G401 (cell line): Measurements from ENCODE around the gene CCNG2. TPM values are rescaled to one million over a fixed set of nuclear protein-coding genes. Genes with fewer than 3 reads are reported as not detected.

Experiments used
- DNase-seq: peaks from one replicate; pipeline ENCODE4 v3.0.0-alpha.2; 2015; ENCODE audit warnings: low spot score
- in situ Hi-C: cut with HindIII; loops from 2 replicates; pipeline ENCODE4 v1.10.0; 2016; ENCODE audit warnings: low sequenced_read_pairs, mixed read lengths
- total RNA-seq: library from RNA; depleted of rRNA; stranded (reverse); fragments of >200 nt; shearing (Covaris generic); gene quantifications from 2 replicates; pipeline ENCODE4 v1.2.3, GENCODE V29; 2014

The CCNG2 gene
- total RNA-seq, 1 experiment from 2014 or later: 16.3 TPM

- DNase-seq: no peak
- in situ Hi-C loops: no loop called here
These were observed 13.9 kb downstream of the CCNG2 start for GRCh38 chr4:77170926-77171325.

GRCh38 chr4:77172336-77172735 lies 15.3 kb downstream of the CCNG2 start:
- no peak for DNase-seq
- in situ Hi-C loops: no loop called here

- in situ Hi-C loops: no loop called here
- no peak for DNase-seq
These were observed 17.4 kb downstream of the CCNG2 start for GRCh38 chr4:77174426-77174825.

- in situ Hi-C loops: no loop called here
- DNase-seq: no peak
These were observed 18.2 kb downstream of the CCNG2 start for GRCh38 chr4:77175201-77175611.

GRCh38 chr4:77176640-77177039 lies 19.6 kb downstream of the CCNG2 start:
- no peak for DNase-seq
- in situ Hi-C loops: no loop called here

- DNase-seq: no peak
- in situ Hi-C loops: no loop called here
These were observed 20.2 kb downstream of the CCNG2 start for GRCh38 chr4:77177199-77177598.

- DNase-seq: no peak
- in situ Hi-C loops: no loop called here
These were observed 21.6 kb downstream of the CCNG2 start for GRCh38 chr4:77178560-77178959.

GRCh38 chr4:77179519-77179918 lies 22.5 kb downstream of the CCNG2 start:
- no peak for DNase-seq
- in situ Hi-C loops: no loop called here

- no peak for DNase-seq
- in situ Hi-C loops: no loop called here
These were observed 24.7 kb downstream of the CCNG2 start for GRCh38 chr4:77181720-77182119.

- in situ Hi-C loops: no loop called here
- DNase-seq: no peak
These were observed 26.9 kb downstream of the CCNG2 start for GRCh38 chr4:77183777-77184420.

- in situ Hi-C loops: no loop called here
- peak; percentile 58 for DNase-seq
These were observed 28.0 kb downstream of the CCNG2 start for GRCh38 chr4:77184974-77185373.

- DNase-seq: peak; percentile 74
These were observed 28.7 kb downstream of the CCNG2 start for GRCh38 chr4:77185686-77186085.

GRCh38 chr4:77187322-77187721 lies 30.3 kb downstream of the CCNG2 start:
- in situ Hi-C loops: no loop called here
- DNase-seq: peak; percentile 97

More at GRCh38 chr4:77185686-77186085, 28.7 kb downstream of the CCNG2 start:
- in situ Hi-C loops: no loop called here

- peak; percentile 99 for DNase-seq
- in situ Hi-C loops: no loop called here
These were observed 31.7 kb downstream of the CCNG2 start for GRCh38 chr4:77188498-77189220.

GRCh38 chr4:77189412-77189811 lies 32.4 kb downstream of the CCNG2 start:
- in situ Hi-C loops: no loop called here

GRCh38 chr4:77190053-77190452 lies 33.0 kb downstream of the CCNG2 start:
- no peak for DNase-seq
- in situ Hi-C loops: no loop called here

More at GRCh38 chr4:77189412-77189811, 32.4 kb downstream of the CCNG2 start:
- DNase-seq: peak; percentile 32

GRCh38 chr4:77193046-77193445 lies 36.0 kb downstream of the CCNG2 start:
- DNase-seq: no peak
- in situ Hi-C loops: no loop called here

- DNase-seq: no peak
- in situ Hi-C loops: no loop called here
These were observed 36.6 kb downstream of the CCNG2 start for GRCh38 chr4:77193511-77194102.

GRCh38 chr4:77194366-77194765 lies 37.4 kb downstream of the CCNG2 start:
- in situ Hi-C loops: no loop called here
- DNase-seq: no peak

- in situ Hi-C loops: no loop called here
- DNase-seq: no peak
These were observed 38.0 kb downstream of the CCNG2 start for GRCh38 chr4:77194989-77195388.
